SH-SY5Y (cell line): Measurements from ENCODE around the gene LTBP4.

Experiments
- GATA2 ChIP-seq: IDR thresholded peaks from 2 replicates; pipeline ENCODE4 v1.6.1; 2011; ENCODE audit warnings: mild to moderate bottlenecking, low read depth, low read length
- GATA3 ChIP-seq: IDR thresholded peaks from 2 replicates; pipeline ENCODE4 v1.6.1; 2011; ENCODE audit warnings: low read depth, mild to moderate bottlenecking, low read length, moderate library complexity

DNA sequence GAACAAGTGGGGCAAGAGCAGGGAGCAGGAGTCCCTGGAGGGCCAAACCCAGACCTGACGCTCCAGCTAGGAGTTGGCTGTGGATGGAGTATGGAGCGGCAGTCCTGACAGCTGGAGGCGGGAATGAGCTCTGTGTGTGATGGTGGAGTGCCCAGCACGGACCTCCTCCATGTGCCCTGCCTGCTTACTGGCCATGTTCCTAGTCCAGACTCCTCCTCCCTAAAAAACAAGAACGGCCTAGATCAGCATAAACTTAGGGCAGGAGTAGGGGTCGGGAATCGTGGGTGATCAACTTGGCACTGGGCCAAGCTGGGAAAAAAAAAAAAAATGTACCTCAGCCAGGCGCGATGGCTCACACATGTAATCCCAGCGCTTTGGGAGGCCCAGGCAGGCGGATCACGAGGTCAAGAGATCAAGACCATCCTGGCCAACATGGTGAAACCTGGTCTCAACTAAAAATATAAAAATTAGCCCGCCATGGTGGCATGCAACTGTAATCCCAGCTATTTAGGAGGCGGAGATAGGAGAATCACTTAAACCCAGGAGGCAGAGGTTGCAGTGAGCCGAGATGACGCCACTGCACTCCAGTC is 29.5 kb downstream of the LTBP4 start:
- no peak for TF ChIP-seq GATA2
- TF ChIP-seq GATA3: no peak
